HG03025 (cell line): ENCODE measurements around the gene OR4F6.
"Not testable (repeated sequence)": the region's sequence is repeated elsewhere in the genome, so short reads cannot be mapped to it uniquely, and the experiment has no call there.

Source experiments
- ATAC-seq: cut with Tn5 transposase; IDR thresholded peaks from one replicate; pipeline ENCODE4 v1.9.1; 2021; ENCODE audit warnings: mild to moderate bottlenecking, moderate library complexity; ENCODE audit not compliant: unreplicated experiment, low FRiP score

The OR4F6 gene, protein sequence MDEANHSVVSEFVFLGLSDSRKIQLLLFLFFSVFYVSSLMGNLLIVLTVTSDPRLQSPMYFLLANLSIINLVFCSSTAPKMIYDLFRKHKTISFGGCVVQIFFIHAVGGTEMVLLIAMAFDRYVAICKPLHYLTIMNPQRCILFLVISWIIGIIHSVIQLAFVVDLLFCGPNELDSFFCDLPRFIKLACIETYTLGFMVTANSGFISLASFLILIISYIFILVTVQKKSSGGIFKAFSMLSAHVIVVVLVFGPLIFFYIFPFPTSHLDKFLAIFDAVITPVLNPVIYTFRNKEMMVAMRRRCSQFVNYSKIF

DNA sequence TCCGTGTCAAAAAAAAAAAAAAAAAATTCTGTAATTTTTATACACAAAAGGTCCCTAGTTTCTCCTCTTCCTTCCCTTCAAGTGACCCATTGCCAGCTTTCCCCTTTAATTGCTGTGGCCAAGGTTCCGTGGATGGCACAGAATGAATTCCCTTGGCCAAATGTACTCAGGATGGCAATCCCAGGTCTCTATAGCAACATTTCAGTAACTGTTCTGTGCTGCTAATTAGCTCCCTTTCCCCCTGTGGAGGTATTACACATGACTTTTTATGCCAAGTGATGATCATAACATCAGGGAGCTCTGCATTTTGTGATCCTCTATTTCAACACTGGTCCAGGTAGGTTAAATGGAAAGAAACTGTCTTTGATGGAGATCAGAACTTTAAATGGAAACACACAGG, at the start of gene OR4F6:
TSS of gene OR4F6 (plus strand) at position 301 of the 400 bp plus-strand sequence. CDS start 2,211 bp downstream, outside the sequence.
- no peak for ATAC-seq

DNA sequence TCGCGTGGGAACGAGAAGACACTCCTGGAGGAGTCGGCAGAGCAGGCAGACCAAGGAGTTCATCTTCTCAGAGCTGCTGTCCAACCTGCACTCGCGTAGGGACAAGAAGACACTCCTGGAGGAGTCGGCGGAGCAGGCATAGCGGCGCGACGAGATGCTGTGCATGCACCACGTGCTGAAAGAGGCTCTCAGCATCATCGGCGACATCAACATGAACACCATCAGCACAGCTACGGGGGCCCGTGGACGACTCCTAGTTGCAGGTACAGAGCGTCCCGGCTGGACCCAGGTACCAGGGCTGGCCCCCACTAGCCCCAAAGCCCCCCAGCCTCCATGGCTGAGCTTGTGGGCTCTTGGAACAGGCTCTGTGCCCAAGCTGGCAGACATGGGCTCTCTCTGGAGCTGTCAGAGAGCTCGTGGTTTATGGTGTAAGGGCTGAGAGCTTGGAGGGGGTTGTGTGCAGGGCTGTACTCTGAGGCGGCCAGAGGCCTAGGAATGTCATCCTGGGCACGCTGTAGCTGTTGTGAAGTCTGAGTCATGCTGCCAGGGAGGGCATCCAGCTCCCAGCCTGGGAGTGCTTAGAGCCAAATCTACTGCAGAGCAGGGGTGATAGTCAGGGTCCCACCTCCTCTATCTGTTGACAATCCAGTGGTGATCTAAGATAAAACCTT, 38.5 kb upstream of the OR4F6 start:
- ATAC-seq: not testable (repeated sequence)

DNA sequence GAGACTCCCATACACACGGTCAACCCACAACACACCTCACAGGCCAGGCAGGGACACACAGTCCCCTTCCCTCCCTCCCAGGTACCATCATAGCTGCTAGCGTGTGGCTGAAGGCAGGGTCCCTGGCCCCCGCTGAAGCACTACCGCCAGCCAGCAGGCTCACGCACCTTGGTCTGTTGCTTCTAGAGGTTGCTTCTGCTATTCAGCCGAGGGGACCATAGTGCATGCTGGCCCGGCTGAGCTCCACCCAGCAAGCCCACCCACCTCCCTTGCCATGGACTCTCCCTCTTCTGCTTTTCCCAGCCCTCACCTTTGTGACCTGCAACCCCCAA, 38.0 kb upstream of the OR4F6 start:
- not testable (repeated sequence) for ATAC-seq

DNA sequence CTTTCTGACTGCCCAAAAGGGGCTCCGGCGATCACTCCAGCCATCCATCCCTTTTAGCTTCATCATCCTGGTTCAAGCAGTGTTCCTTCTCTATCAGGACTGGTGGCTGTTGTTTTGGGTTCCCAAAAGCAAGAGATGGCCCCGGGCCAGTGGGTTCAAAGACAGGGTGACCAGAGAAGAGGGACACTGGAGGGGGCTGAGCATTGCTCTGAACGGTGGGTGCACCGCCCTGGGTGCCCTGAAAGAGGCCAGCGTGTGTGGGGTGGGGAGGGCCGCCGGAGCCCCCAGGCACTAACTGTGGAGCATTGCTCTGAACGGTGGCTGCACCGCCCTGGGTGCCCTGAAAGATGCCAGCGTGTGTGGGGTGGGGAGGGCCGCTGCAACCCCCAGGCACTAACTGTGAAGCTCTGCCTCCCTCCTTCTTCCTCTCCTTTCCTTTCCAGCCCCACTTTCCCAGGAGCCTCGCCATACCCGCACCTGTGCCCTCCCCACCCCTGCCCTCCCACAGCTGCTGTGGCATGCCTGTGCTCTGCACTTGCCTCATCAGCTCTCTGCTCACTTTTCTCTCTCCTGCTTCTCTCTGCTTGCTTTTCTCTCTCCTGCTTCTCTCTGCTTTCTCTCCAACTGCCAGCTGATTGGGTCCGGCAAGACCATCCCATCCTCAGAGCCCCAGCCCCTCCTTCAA, 37.4 kb upstream of the OR4F6 start:
- ATAC-seq: no peak

DNA sequence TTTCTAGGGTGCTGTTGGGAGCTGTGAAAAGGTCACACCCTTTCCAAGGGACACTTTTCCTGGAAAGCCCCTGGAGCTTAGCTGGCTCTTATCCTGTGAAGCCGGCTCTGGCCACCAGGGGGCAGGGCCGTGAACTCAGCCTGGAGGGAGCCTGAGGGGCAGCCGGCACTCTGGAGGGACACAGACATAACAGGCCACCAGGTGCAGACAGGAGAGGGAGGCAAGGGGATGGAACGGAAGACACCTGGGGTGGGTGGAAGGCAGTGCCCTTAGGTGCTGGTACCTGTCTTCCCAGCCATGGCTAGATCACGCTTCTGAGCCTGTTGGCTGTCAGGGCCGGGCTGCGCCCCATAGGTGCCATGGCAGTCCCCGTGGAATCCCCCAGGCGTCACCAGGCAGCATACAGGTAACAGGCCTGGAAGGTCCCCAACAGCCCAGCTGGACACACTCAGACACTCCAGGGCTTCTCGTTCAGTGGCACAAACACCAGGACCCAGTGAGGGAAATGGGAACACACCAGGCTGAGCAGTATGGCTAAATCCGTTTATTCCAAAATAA, 36.1 kb upstream of the OR4F6 start:
- not testable (repeated sequence) for ATAC-seq

DNA sequence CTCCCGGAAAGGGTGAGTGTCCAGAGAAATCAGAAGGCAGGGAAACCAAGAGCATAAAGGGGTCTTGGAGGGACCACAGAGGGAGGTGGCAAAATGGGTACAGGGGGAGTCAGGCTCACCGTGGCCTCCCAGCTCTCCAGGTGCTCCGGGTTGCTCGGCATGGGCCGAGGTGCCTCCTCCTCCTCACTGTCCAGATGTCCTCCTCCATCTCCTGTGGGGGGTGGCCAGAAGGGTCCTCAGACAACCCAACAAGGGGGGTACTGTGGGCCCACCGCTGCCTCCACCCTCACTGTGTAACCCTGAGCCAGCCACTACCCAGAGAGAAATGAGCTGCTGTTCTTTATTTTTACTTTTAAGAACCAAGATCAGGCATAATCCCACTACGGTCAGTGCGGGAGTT, 30.4 kb upstream of the OR4F6 start:
- no peak for ATAC-seq

DNA sequence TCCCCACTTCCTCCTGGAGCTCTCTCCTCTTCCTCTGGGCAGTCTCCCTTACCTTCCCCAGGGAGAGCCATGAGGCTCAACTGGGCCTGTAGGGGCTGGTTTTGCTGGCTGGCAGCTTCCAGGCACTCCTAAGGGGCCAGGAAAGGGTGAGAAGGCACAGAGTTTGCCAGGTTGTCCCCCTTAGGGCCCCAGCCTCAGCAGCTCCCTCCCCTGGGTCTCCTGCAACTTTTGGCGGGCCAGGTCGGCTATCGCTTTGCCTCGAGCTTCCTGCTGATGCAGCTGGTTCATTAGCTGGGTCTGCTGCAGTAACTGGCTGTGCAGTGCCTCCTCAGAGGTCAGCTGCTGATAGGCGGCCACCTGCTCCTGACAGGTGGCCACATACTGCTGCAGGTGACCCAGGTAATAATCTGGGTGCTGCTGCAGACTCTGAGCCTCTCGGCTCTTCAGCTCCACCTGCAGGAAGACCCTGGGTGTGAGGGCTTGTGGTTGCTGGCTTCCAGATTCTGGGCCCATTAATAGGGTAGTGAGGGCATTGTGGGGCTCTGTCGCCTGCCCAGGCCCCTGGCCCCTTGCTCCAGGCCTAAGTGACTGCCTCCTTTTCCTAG, 29.7 kb upstream of the OR4F6 start:
- no peak for ATAC-seq

DNA sequence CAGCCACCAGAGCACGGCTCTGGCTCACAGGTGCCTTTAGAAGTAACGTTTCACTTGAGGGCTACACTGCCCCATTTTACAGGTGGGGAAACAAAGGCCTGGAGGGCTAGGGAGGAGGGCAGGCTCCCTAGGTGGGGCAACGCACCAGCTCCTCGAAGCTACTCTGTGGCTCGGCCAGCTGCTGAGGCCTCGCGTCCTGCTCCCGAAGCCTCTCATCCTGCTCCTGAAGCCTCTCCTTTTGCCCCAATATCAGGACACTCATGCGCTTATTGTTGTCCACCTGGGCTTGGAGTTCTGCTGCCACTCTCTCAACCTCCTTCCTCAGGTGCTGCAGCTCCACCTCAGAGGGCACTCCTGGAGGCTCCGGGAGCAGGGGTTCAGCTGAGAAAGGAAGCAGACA, 28.2 kb upstream of the OR4F6 start:
- no peak for ATAC-seq

DNA sequence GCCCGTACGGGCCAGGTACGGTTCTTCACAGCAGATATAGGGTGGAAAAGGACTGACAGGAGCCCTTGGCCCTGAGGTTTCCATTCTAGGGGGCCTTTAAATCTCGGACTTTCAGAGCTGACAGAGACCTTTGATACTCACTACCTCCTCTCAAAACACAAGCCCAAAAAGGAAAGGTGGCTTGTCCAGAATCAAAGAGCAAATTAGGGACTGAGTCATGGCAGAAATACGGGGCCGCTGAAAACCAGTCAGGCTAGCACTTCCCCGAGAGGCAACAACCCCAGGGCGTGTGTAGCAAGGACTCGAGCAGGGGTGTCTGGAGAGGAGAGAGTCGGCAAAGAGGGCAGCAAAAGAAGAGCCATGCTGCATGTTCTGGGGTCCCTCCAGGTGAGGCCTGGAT, 24.7 kb upstream of the OR4F6 start:
- not testable (repeated sequence) for ATAC-seq

DNA sequence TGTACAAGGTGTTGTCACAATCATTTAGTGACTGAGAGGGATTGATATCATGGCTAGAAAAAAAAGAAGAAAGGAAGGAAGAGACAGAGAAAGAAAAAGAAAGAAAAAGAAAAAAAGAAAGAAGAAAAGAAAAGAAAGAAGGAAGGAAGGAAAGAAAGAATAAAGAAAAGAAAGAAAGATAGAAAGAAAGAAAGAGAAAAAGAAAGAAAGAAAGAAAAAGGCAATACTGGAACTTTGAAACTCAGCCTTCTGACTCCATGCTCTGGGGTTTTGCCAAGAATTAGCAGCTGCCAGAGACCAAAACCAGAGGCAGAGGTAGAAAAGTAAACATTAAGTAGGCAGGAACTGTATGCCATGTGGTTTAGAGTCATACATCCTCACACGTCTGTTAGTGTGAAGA, 23.1 kb upstream of the OR4F6 start:
- not testable (repeated sequence) for ATAC-seq

DNA sequence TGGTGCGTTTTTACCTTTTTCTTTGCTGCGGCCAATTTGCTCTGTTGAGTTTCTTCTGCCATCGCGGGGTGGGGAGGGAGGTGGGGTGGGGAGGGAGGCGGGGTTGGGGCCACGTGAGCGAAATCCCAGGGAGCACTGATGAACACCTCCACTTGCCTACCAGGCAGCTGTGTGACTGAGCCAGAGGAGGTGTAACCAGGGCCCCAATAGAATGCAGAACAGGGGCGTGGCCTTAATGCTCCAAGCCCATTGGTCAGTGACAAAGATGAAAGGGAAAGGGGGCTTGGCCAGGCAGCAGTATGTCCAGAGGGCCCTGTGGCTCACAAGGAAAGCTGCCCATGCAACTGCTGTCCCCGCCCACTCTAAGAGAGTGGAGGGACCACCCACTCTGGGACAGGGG, 21.4 kb upstream of the OR4F6 start:
- ATAC-seq: no peak

DNA sequence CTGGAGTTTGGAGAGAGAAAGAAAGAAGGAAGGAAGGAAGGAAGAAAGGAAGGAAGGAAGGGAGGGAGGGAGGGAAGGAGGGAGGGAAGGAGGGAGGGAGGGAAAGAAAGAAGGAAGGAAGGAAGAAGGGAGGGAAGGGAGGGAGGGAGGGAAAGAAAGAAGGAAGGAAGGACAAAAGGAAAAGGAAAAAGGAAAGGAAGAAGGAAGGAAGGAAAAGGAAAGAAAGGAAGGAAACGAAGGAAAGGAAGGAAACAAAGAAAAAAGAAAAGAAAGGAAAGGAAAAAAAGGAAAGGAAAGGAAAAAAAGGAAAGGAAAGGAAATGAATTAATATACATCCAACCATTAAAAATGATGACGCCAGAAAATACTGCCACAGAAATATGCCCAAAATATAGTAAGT, 18.7 kb upstream of the OR4F6 start:
- ATAC-seq: no peak

DNA sequence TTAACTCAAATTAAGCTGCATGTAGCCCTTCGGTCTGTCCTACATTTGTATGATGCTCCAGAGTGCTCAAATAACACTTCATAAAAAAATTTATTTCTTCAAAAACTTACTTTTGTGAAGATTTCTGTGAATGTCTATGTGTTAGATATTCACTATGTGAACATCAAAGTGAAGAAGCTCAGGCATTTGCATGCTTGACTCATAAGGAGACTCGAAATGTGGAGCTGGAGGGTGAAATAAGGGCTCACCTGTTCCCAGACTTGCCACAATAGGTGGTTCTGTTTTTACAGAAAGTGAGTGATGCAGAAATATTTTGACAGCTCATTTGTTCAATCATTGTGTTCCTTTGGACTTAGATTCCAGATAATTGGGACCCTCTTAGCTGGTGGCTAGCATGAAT, 16.9 kb upstream of the OR4F6 start:
- not testable (repeated sequence) for ATAC-seq

DNA sequence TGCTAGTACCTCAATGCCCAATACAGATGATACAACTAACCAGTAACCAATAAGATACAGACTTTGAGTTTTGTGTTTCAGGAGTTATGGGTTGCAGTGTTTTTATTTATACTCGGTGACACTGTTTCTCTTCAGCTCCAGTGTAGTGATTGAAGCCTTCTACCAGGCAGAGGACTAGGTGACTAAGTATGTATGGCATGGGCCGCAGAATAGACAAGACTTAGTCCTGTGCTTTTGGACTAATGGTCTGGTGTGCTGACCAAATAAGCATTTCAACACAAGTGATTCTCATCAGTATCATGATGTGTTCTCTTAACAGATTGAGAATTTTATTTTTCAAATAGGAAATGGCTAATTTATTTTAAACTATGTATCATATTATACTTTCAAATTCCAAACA, 15.3 kb upstream of the OR4F6 start:
- ATAC-seq: not testable (repeated sequence)

DNA sequence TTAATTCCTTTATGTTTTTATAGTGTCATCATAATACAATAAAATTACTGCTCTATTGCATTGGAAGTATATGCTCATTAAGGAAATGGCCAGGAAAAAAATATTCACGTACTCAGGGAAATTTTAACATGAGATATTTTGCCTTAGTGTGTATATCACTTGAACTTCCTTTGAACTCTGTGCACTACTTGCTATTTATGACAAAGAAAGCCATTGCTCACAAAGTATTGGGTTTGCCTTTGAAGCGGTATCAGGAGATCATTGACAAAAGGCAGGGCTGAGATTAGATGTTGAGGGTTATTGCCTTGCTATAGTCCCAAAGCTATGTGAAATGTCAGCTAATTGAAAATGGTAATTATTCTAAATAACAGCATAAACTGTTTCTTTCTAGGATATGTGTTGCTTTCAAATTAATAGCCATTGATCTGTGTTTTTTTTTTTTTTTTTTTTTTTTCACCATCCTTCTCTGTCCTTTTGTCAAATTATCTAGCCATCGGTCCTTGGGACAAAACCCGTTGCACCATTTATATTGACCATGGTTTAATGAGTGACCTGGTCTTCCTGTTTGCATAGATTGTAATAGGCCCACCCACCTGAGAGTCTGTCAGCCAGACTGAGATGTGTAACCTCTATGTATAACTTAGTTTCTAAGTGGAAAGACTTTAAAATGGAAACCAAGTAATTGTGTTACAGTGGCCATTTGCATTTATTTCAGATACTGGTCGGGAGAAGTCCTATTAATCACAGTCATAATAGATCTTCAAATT, 14.6 kb upstream of the OR4F6 start:
- ATAC-seq: not testable (repeated sequence)

DNA sequence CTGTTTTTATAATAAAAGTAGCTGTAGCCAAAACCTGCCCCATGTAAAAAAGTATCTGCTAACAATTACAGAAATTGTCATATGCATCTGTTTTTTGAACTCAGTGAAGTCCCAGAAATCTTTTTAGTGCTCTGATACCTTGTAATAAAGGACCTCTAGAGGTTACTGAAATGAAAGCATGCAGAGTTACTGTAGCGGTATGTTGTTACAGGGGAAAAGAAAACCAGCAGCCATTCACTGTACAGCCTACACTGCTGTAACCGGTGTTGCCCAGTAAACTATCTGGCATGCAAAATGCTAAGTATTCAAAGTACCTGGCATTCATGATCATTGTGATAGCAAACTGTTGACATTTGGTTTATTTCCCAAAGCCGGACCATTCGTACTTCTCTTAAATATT, 12.6 kb upstream of the OR4F6 start:
- ATAC-seq: not testable (repeated sequence)

DNA sequence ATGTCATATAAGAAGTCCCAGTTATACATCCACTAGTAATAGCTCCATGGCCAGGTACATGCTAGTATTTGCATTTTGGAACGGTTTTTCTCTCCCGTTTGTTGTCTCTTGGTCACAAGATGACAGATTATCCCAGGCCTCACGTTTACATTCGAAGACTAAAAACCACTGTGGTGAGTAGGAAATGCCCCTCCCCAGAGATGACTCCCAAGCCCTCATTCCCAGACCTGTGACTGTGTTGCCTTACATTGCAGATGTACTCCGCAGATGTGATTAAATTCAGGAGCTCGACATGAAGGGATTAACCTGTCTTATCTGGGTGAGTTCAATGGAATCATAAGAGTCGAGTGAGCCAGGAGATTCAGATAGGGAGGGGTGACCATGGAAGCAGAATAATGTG, 9.3 kb upstream of the OR4F6 start:
- ATAC-seq: not testable (repeated sequence)

DNA sequence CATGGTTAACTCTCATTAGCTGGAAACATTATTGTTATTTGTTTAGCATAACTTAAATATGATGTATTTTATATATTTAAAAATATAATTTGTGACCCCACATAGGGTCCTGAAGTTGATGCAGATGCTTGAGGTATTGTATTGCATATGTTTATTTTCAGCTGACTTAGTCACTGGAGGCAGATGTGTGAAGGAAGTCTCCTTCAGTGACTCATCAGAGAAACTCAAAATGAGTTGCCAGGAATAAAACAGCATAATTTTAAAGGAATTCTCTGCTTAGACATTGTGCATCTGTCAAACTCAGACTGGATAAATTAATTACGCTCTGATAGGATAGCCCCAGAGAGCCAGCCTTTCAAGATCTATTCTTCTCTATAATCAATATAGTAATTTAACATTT, 7.9 kb upstream of the OR4F6 start:
- no peak for ATAC-seq

DNA sequence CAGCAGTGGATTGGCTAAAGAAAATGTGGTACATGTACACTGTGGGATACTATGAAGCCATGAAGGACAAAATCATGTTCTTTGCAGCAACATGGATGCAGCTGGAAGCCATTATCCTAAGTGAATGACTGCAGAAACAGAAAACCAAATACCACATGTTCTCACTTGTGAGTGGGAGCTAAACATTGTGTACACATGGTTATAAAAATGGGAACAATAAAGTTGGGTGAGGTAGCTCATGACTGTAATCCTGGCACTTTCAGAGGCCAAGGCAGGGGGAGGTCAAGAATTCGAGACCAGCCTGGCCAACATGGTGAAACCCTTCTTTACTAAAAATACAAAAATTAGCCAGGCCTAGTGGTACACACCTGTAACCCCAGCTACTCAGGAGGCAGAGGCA, 3.6 kb upstream of the OR4F6 start:
- no peak for ATAC-seq

DNA sequence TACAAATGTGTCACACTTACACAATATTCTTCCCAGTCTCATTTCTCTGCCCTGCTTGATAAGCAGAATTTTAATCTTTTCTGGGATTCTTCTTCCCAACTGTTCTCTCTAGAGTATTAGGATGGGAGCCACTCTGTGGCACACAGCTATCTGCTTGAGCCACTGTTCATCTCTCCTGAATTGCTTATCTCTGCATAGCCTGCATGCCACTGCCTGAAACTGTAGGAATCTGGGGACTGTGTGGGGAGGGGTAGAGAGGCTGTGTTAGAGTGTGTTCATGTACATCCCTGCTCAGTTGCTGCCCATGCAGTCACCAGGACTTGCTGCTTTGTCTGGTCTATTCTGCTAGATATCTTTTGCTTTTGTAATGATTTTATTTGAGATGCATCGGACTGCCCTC, 2.3 kb upstream of the OR4F6 start:
- no peak for ATAC-seq
